NCI-H2196 treated with DMSO at 0.1 percent for 48 hours (cell line): Measurements from ENCODE around the gene CD300LG.

Source experiments
- DNase-seq: peaks from one replicate; lab custom pipeline; 2025; ENCODE audit not compliant: unreplicated experiment; lab: John Stamatoyannopoulos, UW

The CD300LG gene

DNA sequence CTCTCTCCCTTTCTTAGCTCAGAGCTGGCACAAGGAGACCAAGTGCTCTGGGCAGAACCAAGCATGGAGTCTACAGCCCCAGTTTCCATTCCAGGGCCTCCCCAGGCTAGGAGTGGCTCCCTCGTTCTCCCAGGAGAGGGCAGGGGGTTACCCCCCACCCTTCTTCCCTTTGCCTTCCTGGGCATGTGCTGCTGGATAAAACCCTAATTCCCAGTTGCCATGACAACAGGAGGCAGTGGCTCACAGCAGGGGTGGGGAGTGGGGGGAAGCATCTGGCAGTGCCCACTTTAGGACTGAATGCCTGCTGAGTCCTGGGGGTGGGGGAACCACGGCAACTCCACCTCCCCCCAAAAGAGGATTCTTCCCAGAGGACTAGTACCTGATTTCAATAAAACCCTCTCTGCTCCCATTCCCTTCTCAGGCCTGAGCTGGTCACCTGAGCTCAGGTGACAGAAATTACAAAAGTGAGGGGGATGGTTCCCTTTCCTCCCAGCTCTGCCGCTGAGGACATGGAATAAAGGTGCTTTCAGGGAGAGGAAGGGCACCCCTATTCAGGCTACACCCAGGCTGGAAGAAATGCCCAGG lies 58.5 kb downstream of the CD300LG start:
- no peak for DNase-seq

DNA sequence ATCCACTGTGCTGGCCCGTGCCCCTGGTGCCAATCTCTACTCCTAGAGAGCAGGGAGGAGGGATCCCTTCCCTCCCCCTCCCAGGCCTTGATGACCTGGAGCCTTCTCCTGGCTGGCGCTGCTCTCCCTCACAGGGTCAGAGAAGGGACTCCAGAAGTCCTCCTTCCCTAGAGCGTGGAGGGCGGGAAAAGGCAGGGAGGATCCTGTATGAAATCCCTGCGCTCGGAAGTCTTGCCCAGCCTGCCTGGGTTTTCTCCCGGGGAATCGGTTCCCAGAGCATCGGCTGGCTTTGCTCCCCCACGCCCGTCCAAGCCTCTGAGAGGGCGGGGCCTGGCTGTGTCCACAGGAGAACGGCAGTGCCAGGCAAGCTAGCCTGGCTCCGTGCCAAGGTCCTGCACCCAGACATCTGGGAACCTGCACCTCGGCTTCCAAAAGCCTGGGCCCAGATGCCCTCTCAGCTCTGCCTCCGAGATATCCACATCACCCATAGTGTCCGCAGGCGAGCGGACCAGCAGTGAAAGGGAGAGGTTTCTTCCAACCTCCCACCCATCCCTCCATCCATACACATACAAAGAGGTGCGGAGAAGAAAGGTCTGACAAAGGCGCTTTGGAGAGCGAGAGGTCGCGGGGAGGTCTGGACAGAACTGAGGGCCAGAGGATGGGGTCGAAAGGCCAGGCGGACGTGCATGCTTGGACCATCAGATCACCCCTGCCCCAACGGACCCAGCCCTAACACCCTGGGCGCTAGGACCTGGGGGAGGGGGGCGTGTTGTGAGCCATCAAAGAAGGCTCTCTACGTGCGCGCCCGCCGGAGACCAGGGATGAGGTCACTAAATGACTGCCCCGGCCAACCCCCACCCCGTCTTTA lies 59.2 kb downstream of the CD300LG start:
- no peak for DNase-seq

DNA sequence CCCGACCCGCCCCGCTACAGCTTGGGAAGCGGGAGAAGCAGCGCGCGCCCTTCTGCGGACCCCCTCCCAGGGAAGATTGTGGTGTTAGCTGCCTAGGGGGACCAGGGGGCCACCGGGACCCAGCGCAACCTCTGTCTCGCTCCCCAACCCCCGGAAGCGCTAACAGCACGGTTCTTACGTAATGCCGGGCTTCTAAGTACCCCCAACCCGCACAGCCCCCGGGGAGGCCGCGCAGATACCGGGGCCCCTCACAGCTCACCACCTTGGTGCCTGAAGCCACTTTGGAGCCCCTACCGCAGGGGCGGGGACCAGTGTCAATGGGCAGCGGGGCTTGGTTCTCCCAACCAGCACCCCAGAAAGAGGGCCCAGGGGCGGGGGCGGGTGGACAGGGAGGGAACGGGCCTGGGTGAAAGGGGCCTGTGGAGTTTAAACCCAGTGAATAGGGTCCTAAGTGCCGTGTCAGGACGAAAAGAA lies 60.0 kb downstream of the CD300LG start:
- no peak for DNase-seq

DNA sequence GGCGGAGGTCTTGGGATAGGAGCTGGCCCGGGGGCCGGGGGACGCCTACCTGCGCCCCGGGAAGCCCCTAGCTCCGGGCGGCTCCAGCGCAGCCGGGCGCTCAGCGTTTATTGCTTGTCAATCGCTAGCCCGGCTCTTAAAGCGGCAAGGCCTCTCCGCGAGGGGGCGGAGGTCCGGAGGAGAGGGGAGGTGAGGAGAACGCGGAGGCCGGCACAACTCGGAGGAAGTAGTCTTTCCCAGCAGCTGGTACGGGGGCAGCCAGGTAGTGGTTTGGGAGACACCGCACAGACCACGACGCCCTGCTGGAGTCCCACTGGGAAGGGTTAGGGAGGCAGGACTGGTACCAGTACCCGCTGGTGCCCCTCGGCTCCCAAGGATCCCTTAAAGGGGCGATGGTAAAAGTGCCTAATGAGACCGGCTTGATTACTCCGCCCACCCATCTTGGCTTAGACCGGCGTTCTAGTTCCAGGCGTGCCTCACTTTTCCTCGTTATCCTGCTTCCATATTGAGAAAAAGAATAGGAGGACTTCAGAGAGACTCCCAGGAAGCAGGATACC lies 60.5 kb downstream of the CD300LG start, which contains the start of gene MPP2:
MPP2 (minus strand) TSS at position 112 of the 557 bp plus-strand sequence. CDS start 3,076 bp downstream, outside the sequence.
- no peak for DNase-seq

DNA sequence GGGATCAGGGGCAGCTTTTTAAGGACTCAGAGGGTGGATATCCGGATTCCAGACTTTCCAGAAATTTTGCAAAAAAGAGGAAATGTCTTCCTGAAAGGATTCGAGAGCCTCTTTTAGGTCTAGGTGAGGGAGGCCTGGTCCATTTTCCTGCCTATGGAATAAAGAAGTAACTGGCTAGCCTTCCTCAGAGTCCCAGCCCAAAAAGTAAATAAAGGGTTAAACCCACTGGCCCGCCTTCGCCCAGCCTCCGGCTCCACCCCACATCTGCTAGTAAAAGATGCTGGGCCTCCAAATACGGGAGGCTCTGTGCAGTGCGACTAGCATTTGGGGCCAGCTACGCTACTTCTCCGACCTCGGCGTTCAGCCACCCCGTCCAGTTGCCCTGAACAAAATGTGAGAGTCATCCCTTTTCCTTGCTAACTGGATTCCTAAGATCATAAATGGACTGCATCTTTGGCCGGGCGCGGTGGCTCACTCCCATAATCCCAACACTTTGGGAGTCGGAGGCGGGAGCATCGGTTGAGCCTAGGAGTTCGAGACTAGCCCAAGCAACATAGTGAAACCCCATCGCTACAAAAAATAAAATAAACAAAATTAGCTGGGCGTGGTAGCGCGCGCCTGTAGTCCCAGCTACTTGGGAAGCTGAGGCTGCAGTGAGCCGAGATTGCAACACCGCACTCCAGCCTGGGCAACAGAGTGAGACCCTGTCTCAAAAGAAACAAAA lies 61.2 kb downstream of the CD300LG start:
- no peak for DNase-seq

DNA sequence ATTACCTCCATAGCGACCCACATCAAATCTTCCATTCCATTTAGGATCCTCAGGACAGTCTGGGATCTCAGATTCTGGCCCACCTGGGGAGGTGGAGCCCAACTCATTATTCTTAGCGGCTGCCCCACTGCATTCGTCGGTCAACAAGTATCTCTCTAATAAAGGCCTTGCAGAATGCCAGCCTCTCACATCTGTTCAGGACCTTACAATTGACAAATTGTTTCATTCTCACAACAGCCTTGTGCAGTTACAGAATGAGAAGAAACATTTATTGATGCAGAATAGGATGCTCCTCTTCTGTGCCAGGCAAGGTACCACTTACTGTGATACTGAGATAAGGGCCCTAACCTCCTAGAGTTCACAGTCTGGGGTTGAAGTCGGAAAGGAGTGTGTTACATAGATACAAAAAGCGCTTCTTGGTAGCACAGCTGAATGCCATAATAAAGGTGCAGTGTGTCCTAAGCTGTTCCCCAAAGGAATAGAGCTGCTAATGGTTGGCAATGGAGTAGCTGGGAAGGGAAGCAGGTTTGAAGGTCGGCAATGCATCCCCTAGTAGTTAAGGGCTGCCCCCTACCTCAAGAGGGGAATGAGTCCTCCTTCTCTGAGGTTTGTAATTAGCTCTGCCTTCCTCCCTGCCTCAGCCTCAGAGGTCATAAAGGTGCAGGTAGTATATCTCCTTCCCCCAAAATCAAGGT lies 62.7 kb downstream of the CD300LG start:
- DNase-seq: no peak

DNA sequence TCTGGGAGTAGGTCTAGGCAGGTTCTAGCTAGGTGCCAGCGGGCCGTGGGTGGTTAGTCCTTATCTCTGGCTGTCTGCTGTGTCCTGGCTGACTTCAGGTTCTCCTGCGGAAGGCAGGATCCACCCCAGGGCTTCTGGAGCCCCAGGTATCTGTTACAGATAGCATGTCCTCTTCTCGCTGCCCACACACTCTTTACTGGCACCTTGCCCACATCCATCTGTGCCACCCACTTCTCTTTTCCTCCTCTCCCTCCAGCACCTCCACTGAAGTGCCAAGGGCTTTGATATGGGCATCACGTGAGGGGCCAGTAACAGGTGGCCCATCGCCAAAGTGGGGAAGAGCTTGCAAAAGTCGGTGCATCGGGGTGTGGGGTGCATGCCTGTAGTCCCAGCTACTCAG lies 64.9 kb downstream of the CD300LG start:
- no peak for DNase-seq

DNA sequence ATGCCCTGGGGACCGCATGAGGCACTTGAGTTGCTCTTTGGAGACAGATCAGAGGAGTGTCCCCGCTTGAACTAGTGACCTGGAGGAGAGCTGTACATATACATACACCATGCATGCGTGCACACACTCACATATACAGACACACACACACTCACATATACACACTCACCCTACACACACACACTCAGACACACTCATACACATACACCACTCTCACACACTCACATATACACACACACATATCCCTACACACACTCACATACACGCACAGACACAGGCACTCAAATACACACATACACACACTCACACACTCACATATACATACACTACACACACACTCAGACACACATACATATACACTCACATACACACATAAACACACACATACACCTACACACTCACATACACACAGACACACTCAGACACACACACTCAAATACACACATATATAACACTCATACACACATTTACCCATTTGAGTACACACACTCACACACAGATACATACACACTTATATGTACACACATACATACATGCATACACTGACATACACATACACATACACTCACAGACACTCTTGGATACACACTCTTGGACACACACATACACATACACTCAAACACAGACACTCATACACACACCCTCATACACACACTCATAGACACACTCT lies 65.8 kb downstream of the CD300LG start:
- DNase-seq: no peak
